HG02870 (cell line): ENCODE results near the gene MAML3.

Source experiments
- ATAC-seq: cut with Tn5 transposase; IDR thresholded peaks from one replicate; pipeline ENCODE4 v1.9.1; 2021; ENCODE audit warnings: mild to moderate bottlenecking, moderate library complexity; ENCODE audit not compliant: unreplicated experiment

Gene MAML3

DNA sequence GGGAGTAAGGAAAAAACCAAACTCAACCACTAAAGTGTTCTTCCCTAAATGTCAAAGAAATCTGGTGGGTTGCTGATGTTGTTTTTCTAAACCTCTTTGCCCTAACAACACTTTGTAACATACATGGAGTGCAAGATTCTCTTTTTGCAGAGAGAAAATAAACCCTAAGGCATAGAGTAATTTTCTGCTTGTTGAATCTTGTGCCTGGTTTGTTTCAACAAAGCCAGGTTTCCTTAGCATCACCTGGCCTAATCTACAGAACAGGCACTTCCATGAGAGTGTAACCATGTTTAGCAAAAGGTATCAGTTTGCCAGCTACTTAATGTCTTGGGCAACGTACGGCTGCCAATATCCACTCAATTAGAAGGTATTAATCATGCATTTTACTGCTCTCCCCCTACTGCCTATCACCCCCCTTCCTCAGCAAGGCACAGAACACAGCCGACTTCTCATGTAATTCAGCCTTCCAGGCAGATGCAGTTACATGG lies 219.2 kb downstream of the MAML3 start:
- ATAC-seq, result no peak

- no peak for ATAC-seq
These were observed 219.8 kb downstream of the MAML3 start for GRCh38 chr4:139934057-139934707.

- no peak for ATAC-seq
These were observed 220.4 kb downstream of the MAML3 start for GRCh38 chr4:139933541-139933940.

DNA sequence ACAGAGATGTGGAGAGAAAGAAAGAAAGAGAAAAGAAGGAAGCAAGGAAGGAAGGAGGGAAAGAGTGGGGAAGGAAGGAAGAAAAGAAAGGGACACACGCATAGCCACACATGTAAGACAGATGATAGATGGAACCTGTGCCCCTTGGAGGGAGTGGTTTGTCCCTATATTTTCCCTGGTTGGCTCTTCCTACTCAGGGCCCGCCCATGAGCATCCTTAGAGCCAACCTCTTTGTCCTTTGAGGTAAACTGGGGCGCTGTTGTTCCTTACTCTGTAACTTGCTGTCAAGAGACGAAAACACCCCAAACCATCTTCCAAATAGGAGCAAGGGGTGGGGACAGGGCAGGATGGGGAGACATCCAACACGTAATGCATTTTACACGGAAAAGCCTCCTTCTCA lies 220.9 kb downstream of the MAML3 start:
- ATAC-seq, result no peak

DNA sequence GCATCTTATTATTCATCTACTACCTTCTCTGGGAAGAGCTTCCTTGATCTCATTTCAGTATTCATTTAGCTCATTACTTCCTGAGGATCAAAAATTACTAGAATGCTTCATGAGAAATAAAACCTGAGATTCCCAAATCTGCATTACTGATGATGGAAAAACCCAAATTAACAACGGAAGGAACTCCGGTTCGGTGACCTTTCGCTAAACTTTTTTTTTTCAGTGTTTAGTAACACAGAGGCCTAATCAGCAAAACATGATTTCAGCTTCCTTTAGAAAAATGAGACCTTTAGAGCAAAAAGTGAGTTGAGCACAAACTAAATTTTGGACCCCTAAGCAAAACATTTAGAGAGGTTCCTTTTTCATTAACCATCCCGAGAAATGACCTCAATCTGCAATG lies 229.2 kb downstream of the MAML3 start:
- ATAC-seq, result no peak

- no peak for ATAC-seq
These were observed 231.5 kb downstream of the MAML3 start for GRCh38 chr4:139922406-139923024.

DNA sequence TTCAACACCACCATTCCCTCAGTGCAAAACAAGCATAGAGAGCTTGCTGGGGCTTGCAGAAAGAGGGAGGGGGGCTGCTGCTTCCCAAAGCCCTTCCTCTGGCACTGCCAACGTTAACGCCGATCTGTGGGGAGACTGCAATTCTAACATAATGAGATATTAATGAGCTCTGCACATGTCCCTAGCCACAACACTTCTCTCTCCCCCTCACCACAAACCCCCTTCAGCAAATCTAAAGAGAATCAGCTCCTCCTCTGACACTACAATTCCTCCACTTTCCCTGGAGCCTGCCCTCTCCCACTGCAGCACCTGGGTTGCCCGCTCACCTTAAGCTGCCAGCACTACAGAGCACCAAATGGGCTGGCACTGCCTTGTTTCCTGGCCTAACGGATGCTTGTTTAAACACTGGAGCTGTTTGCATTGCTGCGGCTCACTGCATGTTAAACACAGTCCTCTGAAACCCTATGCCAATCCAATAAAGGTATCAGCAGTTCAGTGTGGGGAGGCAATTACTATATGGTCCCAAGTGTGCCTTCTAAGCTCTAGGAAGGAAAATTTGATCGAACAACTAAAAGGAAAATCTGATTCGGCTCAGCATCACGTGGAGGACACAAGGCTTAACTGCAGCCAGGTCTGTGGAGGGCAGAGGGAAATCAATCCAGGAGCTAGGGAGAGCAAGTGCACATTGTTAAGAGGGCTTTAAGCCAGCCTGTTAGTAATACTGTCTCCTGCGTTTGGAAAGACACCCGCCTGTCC lies 232.4 kb downstream of the MAML3 start:
- no peak for ATAC-seq

- no peak for ATAC-seq
These were observed 233.4 kb downstream of the MAML3 start for GRCh38 chr4:139920486-139921002.

DNA sequence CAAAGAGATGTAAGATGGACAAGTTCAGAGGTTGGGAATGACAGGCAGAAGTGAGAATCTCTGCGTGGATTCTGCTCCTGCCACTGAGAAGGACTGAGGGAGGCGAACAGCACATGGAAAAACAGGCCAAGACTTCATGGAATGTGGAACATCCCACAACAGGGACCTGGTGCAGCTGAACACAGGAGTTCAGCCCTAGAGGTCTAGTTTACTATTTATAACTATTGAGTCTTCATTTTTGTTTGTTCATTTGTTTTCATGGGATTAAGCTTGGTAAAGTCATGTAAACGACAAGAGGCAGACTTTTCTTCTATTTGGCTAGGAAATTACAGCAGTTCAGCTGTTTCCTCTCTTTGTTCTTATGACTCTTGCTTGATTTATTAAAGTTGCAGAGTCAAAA lies 234.5 kb downstream of the MAML3 start:
- ATAC-seq, result no peak

GRCh38 chr4:139919004-139919403 lies 235.0 kb downstream of the MAML3 start:
- no peak for ATAC-seq

GRCh38 chr4:139918591-139918990 lies 235.4 kb downstream of the MAML3 start:
- ATAC-seq, result no peak

DNA sequence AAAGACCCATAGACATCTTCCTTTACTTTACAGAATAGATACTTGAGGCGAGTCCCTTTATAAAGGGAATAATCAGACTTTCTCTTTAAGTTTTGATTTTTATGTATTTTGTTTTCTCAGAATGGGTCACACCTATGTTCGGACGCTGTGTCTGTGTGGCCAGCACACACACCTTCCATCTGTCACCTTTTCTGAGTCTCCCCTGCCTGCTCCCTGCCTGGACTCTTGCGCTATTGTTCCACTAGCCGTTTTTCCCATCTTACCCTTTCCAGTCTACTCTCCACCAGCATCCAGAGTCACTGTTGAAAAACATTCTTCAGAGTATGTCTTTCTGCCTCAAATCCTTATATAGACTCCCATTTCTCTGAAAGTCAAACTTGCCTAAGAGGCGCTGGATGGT lies 236.1 kb downstream of the MAML3 start:
- ATAC-seq, result no peak

DNA sequence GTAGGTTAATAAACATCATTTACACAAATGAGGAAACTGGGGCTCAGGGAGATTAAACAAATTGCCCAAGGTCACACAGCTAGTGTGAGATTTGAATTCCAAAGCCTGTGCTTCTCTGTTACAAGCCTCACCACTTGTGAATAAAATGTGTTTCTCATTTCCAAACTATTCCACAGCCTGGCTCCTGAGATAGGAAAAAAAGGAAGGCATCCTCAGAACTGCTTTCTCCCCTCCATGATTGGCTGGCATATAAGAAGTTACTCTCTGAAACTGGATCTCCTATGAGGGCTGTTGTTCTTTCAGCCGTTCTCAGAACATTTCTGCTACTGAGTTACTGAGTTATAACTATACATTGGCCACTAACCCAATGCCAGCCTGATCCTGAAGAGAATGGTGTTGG lies 237.9 kb downstream of the MAML3 start:
- no peak for ATAC-seq

GRCh38 chr4:139915037-139915436 lies 238.9 kb downstream of the MAML3 start:
- ATAC-seq, result no peak

DNA sequence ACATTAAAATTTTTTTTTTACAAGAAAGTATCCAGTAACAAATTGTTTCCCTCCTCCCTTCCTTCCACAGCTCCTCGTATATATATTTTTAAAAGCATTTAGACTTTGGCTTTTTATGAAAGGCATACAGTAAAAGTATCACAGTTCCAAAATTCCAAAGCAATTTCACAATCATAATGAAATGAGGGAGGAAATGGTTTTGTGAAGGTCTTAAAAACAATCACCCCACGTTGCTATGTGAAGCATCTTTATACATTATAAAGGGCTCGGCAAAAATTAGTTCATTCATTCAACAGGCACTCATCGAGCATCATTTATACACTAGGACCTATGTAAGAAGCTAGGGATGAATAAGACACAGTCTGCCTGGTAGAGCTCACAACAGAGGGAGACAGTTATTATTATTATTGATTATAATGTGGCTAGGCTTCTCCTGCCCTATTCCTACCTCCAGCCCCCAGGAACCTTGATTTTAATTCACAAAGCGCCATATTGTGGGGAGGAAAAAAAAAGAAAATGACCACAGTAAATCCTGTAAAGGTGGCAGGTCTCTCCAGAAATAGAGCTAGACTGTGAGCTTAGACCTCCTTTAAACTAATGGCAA lies 239.9 kb downstream of the MAML3 start:
- ATAC-seq, result no peak

- no peak for ATAC-seq
These were observed 240.5 kb downstream of the MAML3 start for GRCh38 chr4:139913398-139913990.

GRCh38 chr4:139912445-139912844 lies 241.5 kb downstream of the MAML3 start:
- no peak for ATAC-seq

DNA sequence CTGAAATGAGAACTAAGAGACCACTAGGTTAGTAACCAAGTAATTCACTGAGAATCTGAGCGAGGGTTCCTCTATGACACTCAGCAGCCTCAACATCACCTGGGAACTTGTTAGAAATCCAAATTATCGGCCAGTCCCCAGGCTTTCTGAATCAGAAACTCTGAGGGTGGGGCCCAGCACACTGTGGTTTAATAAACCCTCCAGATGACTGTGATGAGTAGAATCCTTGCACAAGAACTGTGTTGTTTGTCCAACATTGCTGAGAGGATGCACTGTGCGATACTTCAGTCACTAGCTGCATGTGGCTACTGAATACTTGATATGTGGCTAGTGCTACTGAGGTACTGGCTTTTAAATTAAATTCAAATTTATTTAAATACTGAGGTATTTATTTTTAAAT lies 243.9 kb downstream of the MAML3 start:
- ATAC-seq, result no peak

GRCh38 chr4:139908636-139909437 lies 245.1 kb downstream of the MAML3 start:
- ATAC-seq, result no peak
